Esophagus squamous epithelium (tissue), 5 donors: ENCODE data around the gene IL1RAPL1. TPM values are rescaled to one million over a fixed set of nuclear protein-coding genes. Genes with fewer than 3 reads are reported as not detected.

Experiments
- DNase-seq: peaks from one replicate; lab custom pipeline; 2025; lab: John Stamatoyannopoulos, UW
- H3K27ac ChIP-seq, 4 donors: fragments of 200-600 bp; sonication (generic); one replicate each; pipeline ENCODE4 v1.5.1; 2016 to 2019; ENCODE audit warnings: mild to moderate bottlenecking in 1 of 4
- H3K27me3 ChIP-seq, 4 donors: fragments of 200-600 bp; sonication (generic); 1 replicate in 3 of 4; 2 replicates in 1 of 4; pipeline versions ENCODE4 v1.5.1 to v1.6.0; 2017 to 2021; ENCODE audit warnings: antibody characterized with exemption in 1 of 4
- H3K36me3 ChIP-seq, 3 donors: fragments of 200-600 bp; sonication (generic); one replicate each; pipeline ENCODE4 v1.5.1; 2016 to 2019
- H3K4me1 ChIP-seq, 3 donors: fragments of 200-600 bp; sonication (generic); one replicate each; pipeline ENCODE4 v1.5.1; 2017 to 2019
- H3K4me3 ChIP-seq, 4 donors: fragments of 200-600 bp; sonication (generic); 1 replicate in 3 of 4; 2 replicates in 1 of 4; pipeline ENCODE4 v1.5.1; 2016 to 2019; ENCODE audit warnings: mild to moderate bottlenecking in 2 of 4, moderate library complexity in 1 of 4
- H3K9me3 ChIP-seq, 3 donors: fragments of 200-600 bp; sonication (generic); one replicate each; pipeline ENCODE4 v1.5.1; 2016 to 2019
- CTCF ChIP-seq, 6 experiments: fragments of 450-650 bp in 4 of 6; fragments of 200-600 bp in 2 of 6; sonication (generic) in 2 of 6; IDR thresholded peaks; one replicate each; pipeline ENCODE4 v1.5.1; 2016 to 2019; ENCODE audit warnings: antibody characterized with exemption in 6 of 6, mild to moderate bottlenecking in 4 of 6, moderate library complexity in 4 of 6
- POLR2A ChIP-seq, 4 donors: fragments of 450-650 bp; IDR thresholded peaks; one replicate each; pipeline ENCODE4 v1.6.1; 2017; ENCODE audit warnings: antibody characterized with exemption in 4 of 4, mild to moderate bottlenecking in 4 of 4, moderate library complexity in 3 of 4
- WGBS, 2 donors: methylation state at CpG; one replicate each; pipeline ENCODE4 v1.1.5; 2018; 5-methylcytosine and 5-hydroxymethylcytosine counted together
- intact Hi-C: fragments of 100-400 bp; cut with DNase I; formaldehyde crosslinking; loops from one replicate; pipeline ENCODE4 v1.15.0; 2022
- total RNA-seq, 4 donors: library from RNA; depleted of rRNA; stranded (reverse); fragments of >200 nt; gene quantifications; one replicate each; pipeline ENCODE4 v1.1.0, GENCODE V29; 2016
- donor health status: DM: yes; HTN: yes; CAD: no.

The IL1RAPL1 gene
- total RNA-seq, 4 donors from 2014 or later: 0.09 to 0.19 (median 0.13) TPM; not detected in 1

- TF ChIP-seq CTCF (IDR thresholded peaks at IDR 0.05) (no peak), POLR2A (IDR thresholded peaks at IDR 0.05) (no peak)
- WGBS, 2 donors: 71 to 94% methylated on average over 1 to 2 of the region's 2 CpGs
- H3K36me3 ChIP-seq: no peaks in the 10 kb centered on the region
- no peak overlapping the region for H3K27ac ChIP-seq
- DNase-seq: no peak
- H3K27me3 ChIP-seq: no peaks in the 10 kb centered on the region
- no peak overlapping the region for H3K4me3 ChIP-seq
- intact Hi-C loops: no loop called here
- H3K4me1 ChIP-seq: no peaks in the 10 kb centered on the region
- H3K9me3 ChIP-seq: no peaks in the 10 kb centered on the region
Measured at GRCh38 chrX:29243942-29244341, 656.7 kb downstream of the IL1RAPL1 start.

- 42 to 53% methylated on average over 1 of the region's 1 CpG for WGBS, 2 donors
- intact Hi-C loops: no loop called here
- no peak overlapping the region for H3K27ac ChIP-seq
Measured at GRCh38 chrX:29254515-29254914, 667.3 kb downstream of the IL1RAPL1 start.

GRCh38 chrX:29257521-29257920 is 670.3 kb downstream of the IL1RAPL1 start:
- TF ChIP-seq POLR2A (IDR thresholded peaks at IDR 0.05) (no peak), CTCF (IDR thresholded peaks at IDR 0.05) (no peak)
- H3K27me3 ChIP-seq: no peaks in the 10 kb centered on the region
- WGBS, 2 donors: 33 to 39% methylated on average over 3 of the region's 3 CpGs
- no peak overlapping the region for H3K27ac ChIP-seq
- DNase-seq: no peak
- no peaks in the 10 kb centered on the region for H3K36me3 ChIP-seq
- no peak overlapping the region for H3K4me3 ChIP-seq
- intact Hi-C loops: no loop called here
- H3K4me1 ChIP-seq: no peaks in the 10 kb centered on the region
- no peaks in the 10 kb centered on the region for H3K9me3 ChIP-seq

More at GRCh38 chrX:29254515-29254914, 667.3 kb downstream of the IL1RAPL1 start:
- Histone ChIP-seq H3K4me3 (no peak overlapping the region), H3K4me1 (no peaks in the 10 kb centered on the region), H3K9me3 (no peaks in the 10 kb centered on the region), H3K36me3 (no peaks in the 10 kb centered on the region), H3K27me3 (no peaks in the 10 kb centered on the region)
- no peak for DNase-seq
- TF ChIP-seq CTCF (IDR thresholded peaks at IDR 0.05): no peak
- TF ChIP-seq POLR2A (IDR thresholded peaks at IDR 0.05): no peak

- H3K9me3 ChIP-seq: no peaks in the 10 kb centered on the region
- intact Hi-C loops: no loop called here
Measured at GRCh38 chrX:29269390-29269789, 682.1 kb downstream of the IL1RAPL1 start.

GRCh38 chrX:29274517-29274916 is 687.3 kb downstream of the IL1RAPL1 start:
- no peak overlapping the region for H3K4me3 ChIP-seq
- H3K4me1 ChIP-seq: no peaks in the 10 kb centered on the region
- no peak overlapping the region for H3K27ac ChIP-seq
- intact Hi-C loops: no loop called here
- no peak for TF ChIP-seq CTCF (IDR thresholded peaks at IDR 0.05)
- no peak for DNase-seq
- no peaks in the 10 kb centered on the region for H3K9me3 ChIP-seq
- H3K36me3 ChIP-seq: no peaks in the 10 kb centered on the region
- no peaks in the 10 kb centered on the region for H3K27me3 ChIP-seq
- 45 to 55% methylated on average over 2 to 3 of the region's 3 CpGs for WGBS, 2 donors

More at GRCh38 chrX:29269390-29269789, 682.1 kb downstream of the IL1RAPL1 start:
- no peak overlapping the region for H3K27ac ChIP-seq
- H3K4me1 ChIP-seq: no peaks in the 10 kb centered on the region
- DNase-seq: no peak
- H3K4me3 ChIP-seq: no peak overlapping the region
- TF ChIP-seq POLR2A (IDR thresholded peaks at IDR 0.05): no peak
- no peak for TF ChIP-seq CTCF (IDR thresholded peaks at IDR 0.05)
- H3K27me3 ChIP-seq: no peaks in the 10 kb centered on the region
- no peaks in the 10 kb centered on the region for H3K36me3 ChIP-seq
